NCI-H2029 (cell line): ENCODE data around the gene TNC.

ENCODE experiments used
- DNase-seq: peaks from one replicate; lab custom pipeline; 2025; lab: John Stamatoyannopoulos, UW

The TNC gene

GRCh38 chr9:115098226-115098965 lies 19.6 kb downstream of the TNC start:
- DNase-seq = no peak

- DNase-seq = no peak
These were observed 24.4 kb downstream of the TNC start for GRCh38 chr9:115093520-115093919.

GRCh38 chr9:115090486-115090885 lies 27.5 kb downstream of the TNC start:
- no peak for DNase-seq

GRCh38 chr9:115088860-115089259 lies 29.1 kb downstream of the TNC start:
- no peak for DNase-seq

- DNase-seq = no peak
These were observed 31.1 kb downstream of the TNC start for GRCh38 chr9:115086886-115087285.

- no peak for DNase-seq
These were observed 31.5 kb downstream of the TNC start for GRCh38 chr9:115086461-115086860.

GRCh38 chr9:115085773-115086377 lies 32.1 kb downstream of the TNC start:
- no peak for DNase-seq

- no peak for DNase-seq
These were observed 33.2 kb downstream of the TNC start for GRCh38 chr9:115084709-115085108.

- DNase-seq = no peak
These were observed 33.8 kb downstream of the TNC start for GRCh38 chr9:115084157-115084556.

GRCh38 chr9:115080242-115080641 lies 37.7 kb downstream of the TNC start:
- DNase-seq = no peak

GRCh38 chr9:115079156-115079555 lies 38.8 kb downstream of the TNC start:
- DNase-seq = no peak

- DNase-seq = no peak
These were observed 44.5 kb downstream of the TNC start for GRCh38 chr9:115073456-115073855.

GRCh38 chr9:115071176-115071575 lies 46.8 kb downstream of the TNC start:
- no peak for DNase-seq

GRCh38 chr9:115069771-115070170 lies 48.2 kb downstream of the TNC start:
- no peak for DNase-seq

GRCh38 chr9:115069302-115069701 lies 48.7 kb downstream of the TNC start:
- DNase-seq = no peak

- DNase-seq = no peak
These were observed 49.9 kb downstream of the TNC start for GRCh38 chr9:115068031-115068430.

GRCh38 chr9:115063058-115063845 lies 54.7 kb downstream of the TNC start:
- no peak for DNase-seq

- DNase-seq = no peak
These were observed 59.2 kb downstream of the TNC start for GRCh38 chr9:115058684-115059315.

- no peak for DNase-seq
These were observed 59.8 kb downstream of the TNC start for GRCh38 chr9:115058175-115058574.

GRCh38 chr9:115057559-115057958 lies 60.4 kb downstream of the TNC start:
- no peak for DNase-seq

- DNase-seq = no peak
These were observed 67.9 kb downstream of the TNC start for GRCh38 chr9:115050002-115050490.

- DNase-seq = no peak
These were observed 71.1 kb downstream of the TNC start for GRCh38 chr9:115046824-115047223.
